Measurements from ENCODE around the gene IRX6.

The IRX6 gene

DNA sequence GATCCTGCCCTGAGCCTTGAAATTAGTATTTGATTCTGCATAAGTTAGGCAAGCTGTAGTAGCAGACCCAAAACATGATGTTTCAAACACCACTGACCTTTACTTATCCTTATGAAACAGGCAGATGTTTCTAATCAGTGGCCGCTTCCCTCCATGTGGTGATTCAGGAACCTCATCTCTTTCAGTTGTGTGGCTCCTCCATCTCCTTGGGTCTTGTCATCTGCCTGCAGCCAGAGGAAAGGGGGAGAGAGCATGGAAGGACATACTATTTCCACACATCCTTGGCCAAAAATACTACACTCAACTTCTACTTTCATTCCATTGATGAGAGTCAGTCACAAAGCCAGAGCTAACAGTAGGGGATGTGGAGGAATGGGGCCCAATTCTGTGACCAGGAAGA, 41.6 kb upstream of the IRX6 start:
- TF ChIP-seq CTCF (conservative IDR thresholded peaks at IDR 0.05) (no peak), ZFX (IDR thresholded peaks at IDR 0.05) (no peak)
- no peak overlapping the region for H3K27ac ChIP-seq

GRCh38 chr16:55283812-55284717, 39.9 kb upstream of the IRX6 start:
- TF ChIP-seq ZFX (IDR thresholded peaks at IDR 0.05) (no peak), CTCF (conservative IDR thresholded peaks at IDR 0.05) (no peak)
- H3K27ac ChIP-seq = no peak overlapping the region

- TF ChIP-seq CTCF (conservative IDR thresholded peaks at IDR 0.05) (no peak), ZFX (IDR thresholded peaks at IDR 0.05) (no peak)
- H3K27ac ChIP-seq = no peak overlapping the region
Observed at GRCh38 chr16:55284718-55285099, 39.3 kb upstream of the IRX6 start.

GRCh38 chr16:55285586-55285985, 38.4 kb upstream of the IRX6 start:
- H3K27ac ChIP-seq = no peak overlapping the region
- no peak for TF ChIP-seq ZFX (IDR thresholded peaks at IDR 0.05)
- TF ChIP-seq CTCF (conservative IDR thresholded peaks at IDR 0.05) = no peak

DNA sequence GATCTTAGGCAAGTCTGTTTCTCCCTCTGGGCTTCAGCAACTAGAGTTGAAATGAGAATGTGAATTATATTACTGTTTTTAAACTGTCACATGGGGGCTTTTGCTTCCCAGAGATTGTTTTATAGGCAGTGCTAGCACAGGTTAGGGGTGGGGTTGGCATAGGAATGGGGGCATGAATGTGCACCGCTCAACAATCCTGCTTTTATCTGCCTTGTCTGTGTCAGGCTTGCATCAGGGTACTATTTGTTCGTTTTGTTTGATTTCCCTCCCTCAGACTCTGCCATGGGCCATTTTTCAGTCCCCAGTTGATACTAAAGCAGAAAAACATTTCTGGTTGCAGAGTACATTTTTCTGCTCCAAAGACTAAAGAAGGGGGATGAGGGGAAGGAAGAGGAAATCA, 34.6 kb upstream of the IRX6 start:
- TF ChIP-seq ZFX (IDR thresholded peaks at IDR 0.05) (no peak), CTCF (conservative IDR thresholded peaks at IDR 0.05) (no peak)
- no peak overlapping the region for H3K27ac ChIP-seq

DNA sequence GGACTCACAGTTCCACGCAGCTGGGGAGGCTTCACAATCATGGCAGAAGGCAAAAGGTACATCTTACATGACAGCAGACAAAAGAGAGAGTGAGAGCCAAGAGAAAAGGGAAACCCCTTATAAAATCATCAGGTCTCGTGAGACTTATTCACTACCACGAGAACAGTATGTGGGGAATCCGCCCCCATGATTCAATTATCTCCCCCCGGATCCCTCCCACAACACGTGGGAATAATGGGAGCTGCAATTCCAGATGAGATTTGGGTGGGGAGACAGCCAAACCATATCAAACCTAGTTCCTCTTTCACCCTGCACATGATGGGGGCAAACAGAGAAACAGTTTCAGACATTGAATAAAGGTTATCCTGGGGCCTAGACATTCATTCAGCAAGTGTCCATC, 32.2 kb upstream of the IRX6 start:
- TF ChIP-seq ZFX (IDR thresholded peaks at IDR 0.05) (no peak), CTCF (conservative IDR thresholded peaks at IDR 0.05) (no peak)
- no peak overlapping the region for H3K27ac ChIP-seq

GRCh38 chr16:55292491-55292890, 31.5 kb upstream of the IRX6 start:
- no peak overlapping the region for H3K27ac ChIP-seq
- no peak for TF ChIP-seq ZFX (IDR thresholded peaks at IDR 0.05)
- no peak for TF ChIP-seq CTCF (conservative IDR thresholded peaks at IDR 0.05)

Data from C4-2B (cell line).